ENCODE data around the gene DGCR2. TPM values are rescaled to one million over a fixed set of nuclear protein-coding genes. Genes with fewer than 3 reads are reported as not detected.
"Not testable (repeated sequence)": the region's sequence is repeated elsewhere in the genome, so short reads cannot be mapped to it uniquely, and the experiment has no call there.

DGCR2 gene
- total RNA-seq, 1 donor from 2014 or later = 35.2 TPM

- DNase-seq (ENCODE audit: low spot score) = no peak
- intact Hi-C loops (cut with DNase I) = no loop called here
These were observed 66.4 kb downstream of the DGCR2 start for GRCh38 chr22:19055801-19056200.

DNA sequence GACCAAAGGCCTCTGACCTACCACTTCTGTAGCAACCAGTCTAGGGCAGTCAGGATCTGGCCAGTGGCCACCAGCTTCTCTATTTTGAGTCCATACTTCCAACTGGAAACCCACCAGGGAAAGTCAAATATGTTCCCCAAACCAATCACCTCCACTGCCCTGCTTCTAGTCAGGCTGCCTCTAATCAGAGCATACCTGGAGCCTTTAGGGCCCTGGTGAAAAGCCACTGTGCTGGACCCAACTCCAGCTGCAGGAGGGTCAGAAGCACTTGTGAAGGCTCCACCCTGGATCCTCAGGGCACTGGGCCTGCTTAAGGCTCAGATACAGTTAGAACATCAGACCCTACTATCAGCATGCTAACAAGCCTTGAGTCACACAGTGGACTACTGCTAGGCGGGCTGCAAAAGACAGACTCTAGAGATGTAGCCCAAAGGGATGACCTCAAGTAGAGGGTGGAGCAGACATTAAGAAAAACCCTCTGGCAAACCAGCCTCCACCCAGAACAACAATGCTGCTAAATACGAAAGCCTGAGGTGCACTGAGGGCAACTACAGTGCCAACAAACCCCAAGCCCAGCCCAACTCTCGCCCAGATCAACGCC is 69.2 kb downstream of the DGCR2 start:
- intact Hi-C loops (cut with DNase I) = no loop called here
- peak; percentile 19 for DNase-seq (ENCODE audit: low spot score)

DNA sequence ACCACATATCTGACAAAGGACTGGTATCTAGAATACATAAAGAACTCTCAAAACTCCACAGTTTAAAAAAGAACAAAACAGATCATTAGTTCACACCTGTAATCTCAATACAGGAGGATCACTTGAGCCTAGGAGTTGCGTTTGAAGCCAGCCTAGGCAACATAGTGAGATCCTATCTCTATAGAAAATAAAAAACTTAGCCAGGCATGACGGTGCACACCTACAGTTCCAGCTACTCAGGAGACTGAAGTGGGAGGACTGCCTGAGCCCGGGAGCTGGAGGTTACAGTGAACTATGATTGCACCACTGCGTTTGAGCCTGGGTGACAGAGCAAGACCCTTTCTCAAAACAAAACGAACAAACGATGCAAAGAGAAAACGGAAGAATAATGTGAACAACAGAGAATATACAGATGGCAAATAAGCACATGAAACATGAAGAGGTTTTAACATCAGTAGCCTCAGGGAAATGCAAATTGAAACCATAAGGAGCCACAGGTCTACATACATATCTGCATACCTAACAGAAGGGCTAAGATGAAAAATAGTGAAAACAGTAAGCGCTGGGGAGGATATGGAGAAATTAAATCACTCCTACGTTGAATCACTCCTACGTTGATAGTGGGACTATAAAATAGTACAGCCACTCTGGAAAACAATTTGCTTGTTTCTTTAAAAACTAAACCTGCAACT is 70.7 kb downstream of the DGCR2 start:
- intact Hi-C loops (cut with DNase I) = no loop called here

GRCh38 chr22:19050847-19051246 is 71.4 kb downstream of the DGCR2 start:
- peak; percentile 41 for DNase-seq (ENCODE audit: low spot score)
- intact Hi-C loops (cut with DNase I) = not testable (repeated sequence)

More for the DNA sequence above, 70.7 kb downstream of the DGCR2 start:
- DNase-seq (ENCODE audit: low spot score) = no peak

DNA sequence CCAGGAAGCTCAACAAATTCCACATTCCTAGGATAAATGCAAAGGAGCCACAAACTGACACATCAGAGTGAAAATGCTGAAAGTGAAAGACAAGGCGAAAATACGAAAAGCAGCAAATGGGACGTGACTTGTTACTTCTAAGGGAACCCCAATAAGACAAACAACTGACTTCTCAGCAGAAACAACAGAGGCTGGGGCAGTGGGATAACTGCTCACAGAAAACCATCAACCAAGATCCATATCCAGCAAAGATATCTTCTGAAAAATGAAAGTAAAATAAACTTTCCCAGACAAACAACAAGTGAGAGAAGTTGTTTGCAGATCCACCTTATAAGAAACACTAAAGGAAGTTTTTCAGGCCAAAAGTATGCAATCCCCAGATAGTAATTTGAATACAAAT is 72.1 kb downstream of the DGCR2 start:
- intact Hi-C loops (cut with DNase I) = no loop called here
- no peak for DNase-seq (ENCODE audit: low spot score)

- DNase-seq (ENCODE audit: low spot score) = peak; percentile 14
- intact Hi-C loops (cut with DNase I) = loop anchor here (10.0 kb wide), 1 partner anchor 64 kb away; no protein-coding TSS in a partner anchor
These were observed 73.7 kb downstream of the DGCR2 start for GRCh38 chr22:19048531-19048930.

DNA sequence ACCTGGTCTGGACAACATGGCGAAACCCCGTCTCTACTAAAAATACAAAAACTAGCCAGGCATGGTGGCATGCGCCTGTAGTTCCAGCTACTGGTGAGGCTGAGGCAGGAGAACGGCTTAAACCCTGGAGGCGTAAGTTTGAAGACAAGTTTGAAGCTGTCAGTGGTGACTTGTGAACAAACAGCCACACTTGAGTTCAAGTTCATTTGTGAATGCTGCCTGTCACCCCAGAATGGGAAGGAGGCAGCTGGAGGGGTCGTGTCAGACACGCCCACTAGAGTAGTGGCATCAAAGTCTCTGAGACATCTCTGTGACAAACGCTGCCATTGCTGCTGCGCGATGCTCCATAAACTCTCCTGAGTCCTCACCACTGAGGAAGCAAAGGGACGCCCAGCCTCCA is 74.2 kb downstream of the DGCR2 start:
- intact Hi-C loops (cut with DNase I) = loop anchor here (10.0 kb wide), 1 partner anchor 63 kb away; no protein-coding TSS in a partner anchor
- no peak for DNase-seq (ENCODE audit: low spot score)

GRCh38 chr22:19046719-19047609 is 75.2 kb downstream of the DGCR2 start:
- intact Hi-C loops (cut with DNase I) = loop anchor here (10.0 kb wide), 1 partner anchor 62 kb away; no protein-coding TSS in a partner anchor
- DNase-seq (ENCODE audit: low spot score) = no peak

DNA sequence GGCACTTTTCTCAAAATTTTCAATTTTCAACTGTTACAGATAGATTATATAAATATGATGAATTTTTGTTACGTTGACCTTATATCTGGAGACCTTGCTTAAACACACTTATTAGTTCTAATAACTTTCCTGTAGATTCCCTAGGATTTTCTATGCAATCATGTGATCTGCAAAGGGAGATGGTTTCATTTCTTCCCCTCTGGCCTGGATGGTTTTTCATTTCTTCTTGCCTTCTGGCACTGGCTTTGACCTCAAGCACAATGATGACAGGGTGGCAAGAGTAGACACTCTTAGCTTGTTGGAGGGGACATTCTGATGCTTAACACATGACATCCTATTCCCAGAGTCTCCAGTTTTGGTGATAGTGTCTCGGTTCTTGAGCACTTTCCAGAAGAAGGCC is 75.9 kb downstream of the DGCR2 start:
- DNase-seq (ENCODE audit: low spot score) = no peak
- intact Hi-C loops (cut with DNase I) = loop anchor here (10.0 kb wide), 1 partner anchor 61 kb away; no protein-coding TSS in a partner anchor

DNA sequence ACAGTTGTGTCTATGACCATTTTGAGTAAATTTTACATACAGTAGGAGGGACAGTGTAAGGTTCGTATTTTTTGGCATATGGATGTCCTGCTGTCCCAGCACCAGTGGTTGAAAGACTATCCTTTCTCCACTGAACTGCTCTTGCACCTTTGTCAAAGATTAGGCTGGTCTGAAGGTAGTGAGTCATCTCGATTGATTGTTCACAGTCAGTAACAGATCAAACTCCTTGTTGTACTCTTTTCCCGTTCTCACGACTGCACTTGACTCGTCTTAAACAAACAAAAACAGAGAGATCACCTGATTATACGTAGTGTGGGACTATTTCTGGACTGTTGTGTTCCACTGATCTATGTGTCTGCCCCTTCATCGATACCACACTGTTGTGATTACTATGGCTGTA is 77.1 kb downstream of the DGCR2 start:
- no peak for DNase-seq (ENCODE audit: low spot score)
- intact Hi-C loops (cut with DNase I) = loop anchor here (10.0 kb wide), 1 partner anchor 60 kb away; no protein-coding TSS in a partner anchor

DNA sequence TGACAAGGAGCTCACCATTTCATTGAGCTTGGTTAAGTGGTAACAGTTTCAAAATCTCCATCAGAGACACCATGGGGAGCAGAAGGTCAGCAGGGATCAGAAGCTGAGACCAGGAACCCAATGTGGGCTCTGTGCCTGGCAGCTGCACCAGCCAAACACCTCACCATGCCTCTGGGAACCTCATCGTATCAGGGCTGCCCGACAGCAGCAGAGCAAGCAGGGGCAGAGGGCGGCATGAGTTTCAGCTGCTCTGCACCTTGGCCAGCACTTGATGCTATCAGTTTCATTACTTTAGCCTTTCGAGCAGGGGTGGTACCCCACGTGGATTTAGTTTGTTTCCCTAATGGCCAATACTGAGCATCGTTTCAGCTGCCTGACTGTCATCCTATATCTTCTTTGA is 77.8 kb downstream of the DGCR2 start:
- DNase-seq (ENCODE audit: low spot score) = no peak
- intact Hi-C loops (cut with DNase I) = loop anchor here (10.0 kb wide), 1 partner anchor 60 kb away; no protein-coding TSS in a partner anchor

- no peak for DNase-seq (ENCODE audit: low spot score)
- intact Hi-C loops (cut with DNase I) = loop anchor here (10.0 kb wide), 1 partner anchor 59 kb away; no protein-coding TSS in a partner anchor
These were observed 78.8 kb downstream of the DGCR2 start for GRCh38 chr22:19043121-19044085.

DNA sequence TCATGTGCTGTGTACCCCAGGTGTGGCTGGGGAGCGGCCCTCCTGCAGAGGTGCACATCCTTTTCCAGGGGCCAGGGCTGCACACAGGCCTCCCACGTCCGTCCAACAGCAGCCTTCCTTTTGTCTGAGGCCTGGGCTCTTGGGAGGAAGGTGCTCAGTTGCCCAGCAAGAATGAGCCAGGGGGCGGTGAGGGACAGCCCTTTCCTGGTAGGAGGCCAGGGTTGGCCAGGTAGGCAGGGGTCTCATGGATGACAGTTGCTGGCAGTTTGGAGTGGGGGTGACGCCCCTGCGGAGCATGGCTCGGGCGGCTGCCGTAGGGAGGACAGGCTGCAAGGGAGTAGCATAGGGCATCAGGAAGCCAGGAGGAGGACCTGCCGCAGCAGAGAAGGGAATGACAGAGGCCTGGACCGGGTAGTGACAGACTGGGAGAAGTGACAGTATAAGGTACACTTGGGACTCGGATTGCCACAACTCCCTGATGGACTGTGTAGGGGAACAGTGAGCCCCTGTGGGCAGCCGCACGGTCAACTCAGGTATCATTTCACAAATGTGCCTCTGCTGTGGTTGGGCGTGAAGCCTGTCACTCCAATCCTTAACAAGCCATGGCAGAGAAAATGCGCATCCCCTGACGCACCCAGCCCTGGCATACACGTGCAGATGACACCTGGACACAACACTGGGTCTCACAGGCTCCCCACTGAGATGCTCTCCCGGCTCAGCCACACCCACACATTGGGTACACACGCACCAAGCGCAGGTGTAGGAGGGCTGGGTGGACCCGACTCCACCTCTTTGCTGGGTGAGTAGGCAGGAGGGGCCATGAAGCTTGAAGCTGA is 79.7 kb downstream of the DGCR2 start:
- DNase-seq (ENCODE audit: low spot score) = no peak
- intact Hi-C loops (cut with DNase I) = loop anchor here (10.0 kb wide), 1 partner anchor 58 kb away; no protein-coding TSS in a partner anchor

DNA sequence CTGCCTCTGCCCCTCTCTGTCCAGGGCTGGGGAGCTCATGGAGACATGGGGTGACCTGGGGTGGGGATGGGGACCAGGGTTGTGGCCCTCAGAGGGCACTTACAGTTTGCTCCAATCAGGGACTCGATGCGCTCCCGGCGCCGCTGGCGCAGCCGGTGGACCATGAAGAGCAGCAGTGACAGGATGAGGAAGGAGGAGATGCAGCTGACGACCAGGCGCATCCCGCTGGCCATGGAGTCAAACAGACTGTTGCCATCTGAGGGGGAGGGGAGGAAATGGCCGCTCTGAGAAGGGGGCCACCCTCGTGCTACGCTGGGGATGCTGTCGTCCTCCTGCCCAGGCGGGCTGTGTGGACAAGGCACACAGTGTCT is 80.5 kb downstream of the DGCR2 start:
- no peak for DNase-seq (ENCODE audit: low spot score)
- intact Hi-C loops (cut with DNase I) = loop anchor here (10.0 kb wide), 1 partner anchor 57 kb away; no protein-coding TSS in a partner anchor

GRCh38 chr22:19040888-19041703 is 81.1 kb downstream of the DGCR2 start:
- DNase-seq (ENCODE audit: low spot score) = no peak
- intact Hi-C loops (cut with DNase I) = loop anchor here (10.0 kb wide), 1 partner anchor 56 kb away; no protein-coding TSS in a partner anchor

DNA sequence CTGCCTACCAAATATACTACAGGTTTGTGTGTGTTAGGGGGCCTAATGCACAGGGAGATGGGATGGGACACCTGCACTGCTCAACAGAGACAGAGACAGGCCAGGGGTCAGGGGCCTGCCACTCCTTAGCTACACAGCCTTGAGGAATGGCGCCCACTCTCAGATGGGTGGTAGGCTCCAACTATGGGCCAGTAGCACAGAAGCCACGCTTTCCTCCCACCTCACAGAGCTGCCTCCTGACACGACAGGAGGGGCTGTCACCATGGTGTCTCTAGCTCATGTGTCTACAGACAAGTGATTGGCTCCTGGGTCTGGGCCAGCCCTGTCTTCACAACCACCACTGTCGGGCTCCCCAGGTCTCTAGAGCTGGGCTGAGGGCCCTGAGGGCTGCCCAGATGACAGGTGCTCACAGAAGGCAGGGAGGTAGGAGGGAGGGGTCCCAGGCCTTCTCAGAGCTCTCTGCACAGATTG is 81.8 kb downstream of the DGCR2 start:
- DNase-seq (ENCODE audit: low spot score) = no peak
- intact Hi-C loops (cut with DNase I) = loop anchor here (10.0 kb wide), 1 partner anchor 56 kb away; no protein-coding TSS in a partner anchor

DNA sequence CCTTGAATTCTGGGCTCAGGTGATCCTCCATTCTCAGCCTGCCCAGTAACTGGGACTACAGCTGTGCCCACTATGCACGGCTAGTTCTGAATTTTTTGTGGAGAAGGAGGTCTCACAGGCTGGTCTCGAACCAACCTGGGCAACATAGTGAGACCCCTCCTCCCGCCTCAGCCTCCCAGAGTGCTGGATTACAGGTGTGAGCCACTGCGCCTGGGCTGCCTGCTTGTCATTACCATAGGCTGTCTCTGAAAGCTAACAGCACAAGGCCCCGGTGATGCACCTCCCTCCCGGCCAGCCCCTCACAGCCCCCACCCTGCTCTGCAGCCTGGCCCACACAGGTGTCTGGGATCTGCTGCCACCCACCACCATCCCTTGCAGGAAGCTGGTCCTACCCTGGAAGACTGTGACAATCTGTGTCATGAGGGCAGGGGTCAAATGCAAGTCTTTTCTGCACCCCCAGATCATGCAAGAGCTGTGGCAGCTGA is 82.4 kb downstream of the DGCR2 start:
- DNase-seq (ENCODE audit: low spot score) = no peak
- intact Hi-C loops (cut with DNase I) = loop anchor here (10.0 kb wide), 1 partner anchor 55 kb away; no protein-coding TSS in a partner anchor
